Trophoblast cell (in vitro differentiated cells and primary cell): Measurements from ENCODE around the gene CLCN4.

Source experiments
- DNase-seq, 2 donors: peaks; one replicate each; pipeline ENCODE4 v3.0.0-alpha.2; 2016
- H2AFZ ChIP-seq: 2 replicates; pipeline ENCODE4 v1.6.1; 2013; ENCODE audit warnings: low read length, moderate library complexity, mild to moderate bottlenecking; ENCODE audit not compliant: insufficient read depth, poor library complexity
- H2AK5ac ChIP-seq: 2 replicates; pipeline ENCODE4 v1.6.1; 2013; ENCODE audit warnings: mild to moderate bottlenecking, low read length
- H2BK120ac ChIP-seq: 2 replicates; pipeline ENCODE4 v1.6.1; 2013; ENCODE audit warnings: low read length, mild to moderate bottlenecking, moderate library complexity; ENCODE audit not compliant: insufficient read depth, poor library complexity
- H2BK12ac ChIP-seq: 2 replicates; pipeline ENCODE4 v1.6.1; 2013; ENCODE audit warnings: mild to moderate bottlenecking, low read length, moderate library complexity
- H2BK5ac ChIP-seq: 2 replicates; pipeline ENCODE4 v1.6.1; 2013; ENCODE audit warnings: low read length, low read depth, moderate library complexity, mild to moderate bottlenecking; ENCODE audit not compliant: poor library complexity
- H3K14ac ChIP-seq: 2 replicates; pipeline ENCODE4 v1.6.1; 2013; ENCODE audit warnings: mild to moderate bottlenecking, low read length
- H3K18ac ChIP-seq: 2 replicates; pipeline ENCODE4 v1.6.1; 2013; ENCODE audit warnings: mild to moderate bottlenecking, low read length
- H3K23ac ChIP-seq: 2 replicates; pipeline ENCODE4 v1.6.1; 2013; ENCODE audit warnings: low read length
- H3K27ac ChIP-seq: 2 replicates; pipeline ENCODE4 v1.5.1; 2013; ENCODE audit warnings: low read depth, mild to moderate bottlenecking, inconsistent platforms, low read length, moderate library complexity
- H3K27me3 ChIP-seq: 2 replicates; pipeline ENCODE4 v1.6.1; 2013; ENCODE audit warnings: inconsistent platforms, mild to moderate bottlenecking, low read length, moderate library complexity; ENCODE audit not compliant: insufficient read depth
- H3K36me3 ChIP-seq, 2 experiments: 1 replicate in 1 of 2; 2 replicates in 1 of 2; pipeline ENCODE4 v1.6.1; 2013; ENCODE audit warnings: low read length in 2 of 2, mild to moderate bottlenecking in 2 of 2, moderate library complexity in 1 of 2; ENCODE audit not compliant: insufficient read depth in 2 of 2, control insufficient read depth in 1 of 2
- H3K4ac ChIP-seq: 2 replicates; pipeline ENCODE4 v1.6.1; 2013; ENCODE audit warnings: low read depth, mild to moderate bottlenecking, low read length, moderate library complexity
- H3K4me1 ChIP-seq, 2 experiments: 1 replicate in 1 of 2; 2 replicates in 1 of 2; pipeline ENCODE4 v1.6.1; 2013; ENCODE audit warnings: low read length in 2 of 2, mild to moderate bottlenecking in 2 of 2, moderate library complexity in 1 of 2; ENCODE audit not compliant: insufficient read depth in 2 of 2, control insufficient read depth in 1 of 2
- H3K4me2 ChIP-seq: 2 replicates; pipeline ENCODE4 v1.6.1; 2013; ENCODE audit warnings: inconsistent platforms, mild to moderate bottlenecking, low read length, moderate library complexity
- H3K4me3 ChIP-seq: 2 replicates; pipeline ENCODE4 v1.5.1; 2013; ENCODE audit warnings: mild to moderate bottlenecking, low read depth, low read length, inconsistent platforms
- H3K79me1 ChIP-seq: one replicate; pipeline ENCODE4 v1.6.1; 2013; ENCODE audit warnings: low read length
- H3K79me2 ChIP-seq: 2 replicates; pipeline ENCODE4 v1.6.1; 2013; ENCODE audit warnings: low read length, mild to moderate bottlenecking; ENCODE audit not compliant: control insufficient read depth, insufficient read depth, poor library complexity
- H3K9ac ChIP-seq: 2 replicates; pipeline ENCODE4 v1.6.1; 2013; ENCODE audit warnings: mild to moderate bottlenecking, low read length
- H3K9me3 ChIP-seq: 2 replicates; pipeline ENCODE4 v1.6.1; 2013; ENCODE audit warnings: low read depth, mild to moderate bottlenecking, control low read depth, inconsistent platforms, low read length; ENCODE audit not compliant: insufficient read depth
- H4K12ac ChIP-seq: 2 replicates; pipeline ENCODE4 v1.6.1; 2013; ENCODE audit warnings: low read depth, mild to moderate bottlenecking, low read length, moderate library complexity
- H4K8ac ChIP-seq: 2 replicates; pipeline ENCODE4 v1.6.1; 2013; ENCODE audit warnings: low read depth, mild to moderate bottlenecking, low read length, moderate library complexity
- H4K91ac ChIP-seq: one replicate; pipeline ENCODE4 v1.6.1; 2013; ENCODE audit warnings: low read depth, mild to moderate bottlenecking, low read length, moderate library complexity
- WGBS: extraction: QIAGEN DNeasy Blood & Tissue Kit; methylation state at CpG from one replicate; pipeline ENCODE4 v1.1.7; 2013; ENCODE audit warnings: missing lambda C conversion rate; ENCODE audit not compliant: insufficient read length, insufficient coverage; ENCODE audit errors: extremely low coverage; 5-methylcytosine and 5-hydroxymethylcytosine counted together

Gene CLCN4

DNA sequence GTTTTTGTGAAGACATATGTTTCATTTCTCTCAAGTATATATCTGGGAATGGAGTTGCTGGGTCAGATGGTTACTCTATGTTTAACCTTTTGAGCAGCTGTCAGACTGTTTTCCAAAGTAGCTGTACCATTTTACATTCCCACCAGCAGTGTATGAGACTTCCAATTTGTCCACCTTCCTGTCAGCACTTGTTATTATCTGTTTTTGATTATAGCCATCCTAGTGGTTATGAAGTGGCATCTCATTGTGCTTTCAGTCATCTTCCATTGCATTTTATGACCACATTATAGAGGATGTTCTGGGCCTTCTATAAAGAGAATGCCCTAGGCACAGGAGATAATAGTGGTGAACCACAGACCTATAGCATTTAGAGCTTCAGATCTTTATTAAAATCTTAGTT lies 39.2 kb downstream of the CLCN4 start:
- no peak overlapping the region for H4K12ac ChIP-seq
- H3K4me2 ChIP-seq, result no peak overlapping the region
- H3K4me1 ChIP-seq, result no peaks in the 10 kb centered on the region
- no peak overlapping the region for H4K91ac ChIP-seq
- no peak overlapping the region for H2AK5ac ChIP-seq
- no peak overlapping the region for H2BK5ac ChIP-seq
- no peak overlapping the region for H2BK120ac ChIP-seq
- no peaks in the 10 kb centered on the region for H3K36me3 ChIP-seq
- no peak overlapping the region for H2AFZ ChIP-seq
- no peak overlapping the region for H3K9ac ChIP-seq
- no peaks in the 10 kb centered on the region for H3K9me3 ChIP-seq
- H4K8ac ChIP-seq, result no peak overlapping the region
- no peak for DNase-seq
- H3K18ac ChIP-seq, result no peak overlapping the region
- H3K27ac ChIP-seq, result no peak overlapping the region
- H3K4ac ChIP-seq, result no peak overlapping the region
- no peak overlapping the region for H3K4me3 ChIP-seq
- no peak overlapping the region for H3K14ac ChIP-seq
- H3K23ac ChIP-seq, result no peak overlapping the region
- H3K79me1 ChIP-seq, result no peaks in the 10 kb centered on the region
- H3K27me3 ChIP-seq, result no peaks in the 10 kb centered on the region
- no peaks in the 10 kb centered on the region for H3K79me2 ChIP-seq
- no peak overlapping the region for H2BK12ac ChIP-seq

DNA sequence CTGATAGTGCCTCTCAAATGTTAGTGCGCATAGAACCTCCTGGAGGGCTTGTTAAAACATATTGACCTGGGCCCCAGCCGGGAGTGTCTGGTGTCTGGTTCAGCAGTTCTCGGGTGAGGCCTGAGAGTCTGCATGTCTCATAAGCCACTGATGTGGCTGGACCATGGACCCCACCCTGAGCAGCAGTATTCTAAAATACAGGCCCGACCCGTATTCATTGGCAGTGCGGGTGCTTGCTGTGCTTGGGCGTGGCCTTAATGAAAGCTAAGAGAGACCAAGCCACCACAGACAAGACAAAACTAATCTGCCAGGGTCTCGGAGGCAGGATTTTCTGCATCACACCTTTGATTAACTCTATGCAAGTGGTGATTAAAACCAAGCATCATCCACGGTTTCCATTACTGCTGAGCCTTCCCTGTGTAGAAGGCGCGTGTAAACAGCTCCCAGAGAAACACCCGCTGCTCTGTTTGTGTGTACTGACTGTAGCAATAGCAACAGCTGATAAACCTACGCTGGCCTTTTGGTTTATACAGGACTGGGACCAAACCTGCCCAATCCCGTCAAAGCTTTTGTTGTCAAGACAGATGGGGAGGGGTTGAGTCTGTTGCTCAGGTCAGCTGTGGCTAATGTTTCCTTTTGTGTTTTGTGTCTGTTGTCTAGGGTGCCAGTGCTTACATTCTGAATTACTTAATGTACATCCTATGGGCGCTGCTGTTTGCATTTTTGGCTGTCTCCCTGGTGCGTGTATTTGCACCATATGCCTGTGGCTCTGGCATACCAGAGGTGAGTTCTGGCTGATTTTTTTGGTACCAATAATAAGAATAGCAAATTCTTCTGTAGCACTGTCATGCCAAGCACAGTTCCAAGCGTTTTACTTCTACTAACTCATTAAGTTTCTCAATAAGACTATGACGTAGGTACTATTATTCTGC lies 40.8 kb downstream of the CLCN4 start:
- Histone ChIP-seq H4K91ac (no peak overlapping the region), H3K27me3 (no peaks in the 10 kb centered on the region), H2BK5ac (no peak overlapping the region), H3K4me2 (no peak overlapping the region), H4K8ac (no peak overlapping the region), H3K4ac (no peak overlapping the region), H2BK12ac (no peak overlapping the region), H2AFZ (no peak overlapping the region), H3K23ac (no peak overlapping the region), H3K14ac (no peak overlapping the region), H3K9me3 (no peaks in the 10 kb centered on the region), H3K36me3 (no peaks in the 10 kb centered on the region), H3K4me3 (no peak overlapping the region), H3K27ac (no peak overlapping the region), H2BK120ac (no peak overlapping the region), H2AK5ac (no peak overlapping the region), H3K4me1 (no peaks in the 10 kb centered on the region), H3K9ac (no peak overlapping the region), H3K79me2 (no peaks in the 10 kb centered on the region), H3K79me1 (no peaks in the 10 kb centered on the region), H3K18ac (no peak overlapping the region), H4K12ac (no peak overlapping the region)
- peak; percentile 71 to 85 for DNase-seq
- WGBS, result no CpG with 5 or more reads among the region's 18 CpGs

DNA sequence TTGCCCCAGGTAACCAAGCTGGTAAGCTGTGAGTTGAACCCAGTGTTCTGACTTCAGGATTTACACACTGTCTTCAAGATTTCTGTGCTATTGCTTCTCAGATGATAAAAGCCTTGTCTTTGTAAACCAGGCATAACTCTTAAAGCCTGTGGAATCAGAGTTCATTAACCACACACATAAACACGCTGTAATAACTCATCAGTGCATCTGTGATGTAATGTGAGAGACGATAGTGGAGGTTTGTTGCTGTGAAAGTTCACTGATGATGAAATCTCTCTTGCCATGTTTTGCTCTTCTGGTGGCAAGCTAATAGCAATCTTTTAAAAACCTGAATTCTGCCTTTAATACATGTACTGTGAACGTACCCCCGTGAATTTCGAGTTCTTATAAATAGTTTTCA lies 41.5 kb downstream of the CLCN4 start:
- Histone ChIP-seq H3K4me1 (no peaks in the 10 kb centered on the region), H3K27me3 (no peaks in the 10 kb centered on the region), H3K9me3 (no peaks in the 10 kb centered on the region), H3K79me1 (no peaks in the 10 kb centered on the region), H3K9ac (no peak overlapping the region), H2BK5ac (no peak overlapping the region), H2AFZ (no peak overlapping the region), H4K12ac (no peak overlapping the region), H3K4me2 (no peak overlapping the region), H3K14ac (no peak overlapping the region), H4K91ac (no peak overlapping the region), H2BK120ac (no peak overlapping the region), H2BK12ac (no peak overlapping the region), H3K27ac (no peak overlapping the region), H3K18ac (no peak overlapping the region), H3K79me2 (no peaks in the 10 kb centered on the region), H3K36me3 (no peaks in the 10 kb centered on the region), H2AK5ac (no peak overlapping the region), H3K4me3 (no peak overlapping the region), H3K23ac (no peak overlapping the region), H4K8ac (no peak overlapping the region), H3K4ac (no peak overlapping the region)
- no CpG with 5 or more reads among the region's 5 CpGs for WGBS
- DNase-seq, result peak in 1 of 2 donors; percentile 69

DNA sequence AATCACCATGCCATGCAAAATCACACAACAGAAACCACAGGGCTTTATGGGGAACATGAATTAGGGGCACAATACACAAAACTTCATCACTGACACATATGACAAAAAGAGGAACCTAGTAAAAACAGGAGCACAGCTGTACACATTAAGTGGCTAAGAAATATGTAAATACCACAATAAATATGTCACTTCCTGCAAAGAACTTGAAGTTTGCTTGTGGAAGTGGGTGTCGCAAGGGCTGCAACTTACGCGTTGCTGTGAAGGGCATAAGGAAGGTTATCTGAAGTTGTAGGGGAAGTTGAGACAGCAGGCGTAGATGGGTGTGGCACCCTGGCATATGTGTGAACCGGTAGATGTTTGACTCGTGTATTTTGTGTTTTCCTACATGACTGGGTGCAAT lies 42.4 kb downstream of the CLCN4 start:
- H3K27me3 ChIP-seq, result no peaks in the 10 kb centered on the region
- no peak overlapping the region for H3K14ac ChIP-seq
- H3K79me2 ChIP-seq, result no peaks in the 10 kb centered on the region
- H2BK12ac ChIP-seq, result no peak overlapping the region
- H3K27ac ChIP-seq, result no peak overlapping the region
- WGBS, result no CpG with 5 or more reads among the region's 6 CpGs
- H3K79me1 ChIP-seq, result no peaks in the 10 kb centered on the region
- H3K4me3 ChIP-seq, result no peak overlapping the region
- H3K4me2 ChIP-seq, result no peak overlapping the region
- H3K9me3 ChIP-seq, result no peaks in the 10 kb centered on the region
- no peaks in the 10 kb centered on the region for H3K36me3 ChIP-seq
- H4K8ac ChIP-seq, result no peak overlapping the region
- H2BK120ac ChIP-seq, result no peak overlapping the region
- DNase-seq, result peak in 1 of 2 donors; percentile 57
- H4K91ac ChIP-seq, result no peak overlapping the region
- H2AK5ac ChIP-seq, result no peak overlapping the region
- H2AFZ ChIP-seq, result no peak overlapping the region
- H4K12ac ChIP-seq, result no peak overlapping the region
- no peak overlapping the region for H3K18ac ChIP-seq
- no peaks in the 10 kb centered on the region for H3K4me1 ChIP-seq
- H3K9ac ChIP-seq, result no peak overlapping the region
- no peak overlapping the region for H3K4ac ChIP-seq
- no peak overlapping the region for H3K23ac ChIP-seq
- H2BK5ac ChIP-seq, result no peak overlapping the region
